KMS-11 (cell line): Measurements from ENCODE around the gene TANC1.

Experiments
- H2AFZ ChIP-seq: fragments of 200-600 bp; sonication (generic); 2 replicates; pipeline ENCODE4 v1.6.1; 2016; ENCODE audit warnings: antibody characterized with exemption, mixed run types, low read depth
- H3K27ac ChIP-seq: fragments of 200-600 bp; sonication (generic); 2 replicates; pipeline ENCODE4 v1.6.1; 2016; ENCODE audit warnings: mild to moderate bottlenecking, mixed run types
- H3K27me3 ChIP-seq: fragments of 200-600 bp; sonication (generic); 2 replicates; pipeline ENCODE4 v1.6.1; 2017; ENCODE audit warnings: mild to moderate bottlenecking, low read depth, mixed run types, moderate library complexity; ENCODE audit not compliant: insufficient read depth
- H3K36me3 ChIP-seq: fragments of 200-600 bp; sonication (generic); 2 replicates; pipeline ENCODE4 v1.6.1; 2017; ENCODE audit warnings: mild to moderate bottlenecking, mixed run types; ENCODE audit not compliant: insufficient read depth
- H3K4me1 ChIP-seq: fragments of 200-600 bp; sonication (generic); 2 replicates; pipeline ENCODE4 v1.6.1; 2016; ENCODE audit warnings: mild to moderate bottlenecking, low read depth, mixed run types; ENCODE audit not compliant: poor library complexity, severe bottlenecking
- H3K4me2 ChIP-seq: fragments of 200-600 bp; sonication (generic); 2 replicates; pipeline ENCODE4 v1.7.0; 2016; ENCODE audit warnings: mild to moderate bottlenecking, mixed run types
- H3K4me3 ChIP-seq: fragments of 200-600 bp; sonication (generic); IDR thresholded peaks from 2 replicates; pipeline ENCODE4 v1.6.1; 2017; ENCODE audit warnings: low read depth, low read length, mixed read lengths; ENCODE audit not compliant: insufficient read depth
- H3K79me2 ChIP-seq: fragments of 200-600 bp; sonication (generic); 2 replicates; pipeline ENCODE4 v1.6.1; 2016; ENCODE audit warnings: low read depth, mixed run types; ENCODE audit not compliant: insufficient read depth
- H3K9ac ChIP-seq: fragments of 200-600 bp; sonication (generic); 2 replicates; pipeline ENCODE4 v1.6.1; 2016; ENCODE audit warnings: mild to moderate bottlenecking, mixed run types
- H4K20me1 ChIP-seq: fragments of 200-600 bp; sonication (generic); 2 replicates; pipeline ENCODE4 v1.6.1; 2016; ENCODE audit warnings: mild to moderate bottlenecking, mixed run types; ENCODE audit not compliant: insufficient read depth
- TF ChIP-seq, protein P1 (sequence below): fragments of 200-600 bp; sonication (generic); conservative IDR thresholded peaks from 2 replicates; pipeline ENCODE4 v1.6.1; 2017; ENCODE audit warnings: low read depth, mild to moderate bottlenecking, antibody characterized with exemption, low read length, moderate library complexity, mixed read lengths

Gene TANC1

DNA sequence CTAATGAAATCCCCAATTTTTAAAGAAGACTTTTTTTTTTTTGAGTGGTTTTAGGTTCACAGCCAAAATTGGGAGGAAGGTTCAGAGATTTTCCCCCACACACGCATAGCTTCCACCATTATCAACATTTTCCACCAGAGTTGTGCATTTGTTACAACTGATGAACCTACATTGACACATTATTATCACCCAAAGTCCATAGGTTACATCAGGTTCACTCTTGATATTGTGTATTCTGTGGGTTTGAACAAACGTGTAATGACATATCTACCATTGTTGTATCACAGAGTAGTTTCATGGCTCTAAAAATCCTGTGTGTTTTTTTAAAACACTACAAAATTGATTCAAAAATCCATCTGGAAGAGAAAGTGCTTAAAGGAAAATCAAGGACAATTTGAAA, 101.8 kb downstream of the TANC1 start:
- Histone ChIP-seq H3K9ac (no peak overlapping the region), H3K79me2 (no peaks in the 10 kb centered on the region), H3K4me2 (no peak overlapping the region), H3K27me3 (no peaks in the 10 kb centered on the region), H3K36me3 (0 out of 2 replicates have a peak, but pooled peaks cover 3% of the 10 kb centered on the region), H3K4me1 (peaks cover 18% of the 10 kb centered on the region), H3K27ac (no peak overlapping the region), H4K20me1 (no peaks in the 10 kb centered on the region), H3K4me3 (no peak overlapping the region), H2AFZ (no peak overlapping the region)
- TF ChIP-seq, protein P1, sequence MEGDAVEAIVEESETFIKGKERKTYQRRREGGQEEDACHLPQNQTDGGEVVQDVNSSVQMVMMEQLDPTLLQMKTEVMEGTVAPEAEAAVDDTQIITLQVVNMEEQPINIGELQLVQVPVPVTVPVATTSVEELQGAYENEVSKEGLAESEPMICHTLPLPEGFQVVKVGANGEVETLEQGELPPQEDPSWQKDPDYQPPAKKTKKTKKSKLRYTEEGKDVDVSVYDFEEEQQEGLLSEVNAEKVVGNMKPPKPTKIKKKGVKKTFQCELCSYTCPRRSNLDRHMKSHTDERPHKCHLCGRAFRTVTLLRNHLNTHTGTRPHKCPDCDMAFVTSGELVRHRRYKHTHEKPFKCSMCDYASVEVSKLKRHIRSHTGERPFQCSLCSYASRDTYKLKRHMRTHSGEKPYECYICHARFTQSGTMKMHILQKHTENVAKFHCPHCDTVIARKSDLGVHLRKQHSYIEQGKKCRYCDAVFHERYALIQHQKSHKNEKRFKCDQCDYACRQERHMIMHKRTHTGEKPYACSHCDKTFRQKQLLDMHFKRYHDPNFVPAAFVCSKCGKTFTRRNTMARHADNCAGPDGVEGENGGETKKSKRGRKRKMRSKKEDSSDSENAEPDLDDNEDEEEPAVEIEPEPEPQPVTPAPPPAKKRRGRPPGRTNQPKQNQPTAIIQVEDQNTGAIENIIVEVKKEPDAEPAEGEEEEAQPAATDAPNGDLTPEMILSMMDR = no peak

DNA sequence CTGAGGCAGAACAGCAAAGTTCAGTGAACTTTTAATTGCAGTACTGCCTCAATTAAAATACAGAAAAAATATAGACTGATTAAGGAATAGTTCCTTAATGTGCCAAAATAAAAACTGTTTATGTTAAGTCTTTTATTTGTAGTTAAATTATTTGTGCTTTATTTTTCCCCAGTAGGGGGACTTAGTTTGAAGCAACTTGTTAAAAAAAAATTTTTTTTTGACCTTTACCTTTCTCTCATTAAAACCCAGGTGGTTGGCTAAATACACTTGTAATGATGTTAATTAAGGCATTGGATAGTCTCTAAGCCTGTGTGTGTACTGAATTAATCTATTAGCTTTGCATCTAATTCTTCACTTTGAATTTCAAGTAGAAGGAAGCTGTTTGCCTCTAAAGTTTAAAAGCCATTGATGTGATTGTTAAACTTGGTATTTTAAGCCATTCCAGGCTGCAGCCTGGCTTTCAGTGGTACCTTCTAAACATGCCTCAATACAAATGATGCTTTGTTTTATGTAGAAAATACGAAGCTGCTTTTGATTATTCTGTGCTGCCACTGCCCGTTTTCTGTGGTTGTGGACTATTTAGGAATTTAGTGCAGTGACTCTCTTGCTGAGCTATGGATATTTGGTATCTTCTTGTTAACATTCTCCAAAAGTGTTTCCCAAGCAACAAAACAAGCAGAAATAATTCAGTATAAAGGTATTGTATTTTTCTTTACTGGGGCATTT, 102.9 kb downstream of the TANC1 start:
- Histone ChIP-seq H3K4me1 (peaks cover 15% of the 10 kb centered on the region), H3K9ac (no peak overlapping the region), H3K4me2 (no peak overlapping the region), H3K4me3 (no peak overlapping the region), H2AFZ (no peak overlapping the region), H3K27ac (no peak overlapping the region), H4K20me1 (no peaks in the 10 kb centered on the region), H3K36me3 (0 out of 2 replicates have a peak, but pooled peaks cover 3% of the 10 kb centered on the region), H3K79me2 (no peaks in the 10 kb centered on the region), H3K27me3 (no peaks in the 10 kb centered on the region)
- TF ChIP-seq, protein P1 = no peak; the same call in 1 of the 2 replicates

DNA sequence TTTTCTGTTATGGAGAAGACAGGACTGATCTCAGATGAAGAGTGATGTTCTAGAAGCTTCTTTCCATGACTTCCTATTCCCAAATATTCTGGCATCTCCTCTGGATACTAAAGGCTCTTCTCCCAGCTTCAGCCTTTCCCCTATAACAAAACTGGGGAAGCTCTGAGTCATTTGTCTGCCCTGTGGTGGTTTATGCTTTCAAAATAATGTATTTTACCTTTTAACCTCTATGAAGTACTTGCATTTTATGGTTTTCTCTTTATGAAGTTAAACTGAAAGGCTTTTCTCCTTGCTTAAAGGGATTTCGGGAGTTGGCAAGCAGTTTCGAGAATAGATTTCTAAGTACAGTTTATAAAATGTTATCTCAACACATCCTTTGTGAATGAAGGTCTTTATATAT, 104.4 kb downstream of the TANC1 start:
- Histone ChIP-seq H3K4me1 (peaks cover 12% of the 10 kb centered on the region), H3K36me3 (0 out of 2 replicates have a peak, but pooled peaks cover 3% of the 10 kb centered on the region), H3K27me3 (no peaks in the 10 kb centered on the region), H3K4me2 (no peak overlapping the region), H3K79me2 (no peaks in the 10 kb centered on the region), H3K27ac (no peak overlapping the region), H4K20me1 (no peaks in the 10 kb centered on the region), H2AFZ (no peak overlapping the region), H3K4me3 (no peak overlapping the region), H3K9ac (no peak overlapping the region)
- TF ChIP-seq, protein P1 = no peak

DNA sequence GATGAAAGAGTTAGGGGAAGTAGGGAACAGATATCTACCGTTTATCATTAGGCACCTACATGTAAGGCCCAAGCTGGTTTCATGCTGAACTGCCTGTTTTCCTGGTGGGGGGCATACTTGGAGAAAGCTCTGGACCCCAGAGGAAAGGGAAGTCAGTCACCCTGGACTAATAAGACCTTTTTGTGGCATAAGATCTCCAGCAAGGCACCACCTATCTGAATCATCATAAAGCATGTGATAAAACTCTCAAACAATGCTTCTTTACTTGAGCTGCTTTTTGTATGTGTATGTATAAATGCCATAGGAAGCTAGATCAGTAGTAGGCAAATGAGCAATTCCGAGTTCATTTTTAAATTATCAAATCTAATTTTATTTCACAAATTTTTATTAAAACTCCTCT, 104.8 kb downstream of the TANC1 start:
- H3K4me3 ChIP-seq = no peak overlapping the region
- H3K79me2 ChIP-seq = no peaks in the 10 kb centered on the region
- 0 out of 2 replicates have a peak, but pooled peaks cover under 1% of the 10 kb centered on the region for H3K36me3 ChIP-seq
- no peak overlapping the region for H3K9ac ChIP-seq
- H2AFZ ChIP-seq = no peak overlapping the region
- no peak overlapping the region for H3K4me2 ChIP-seq
- H3K4me1 ChIP-seq = peaks cover 12% of the 10 kb centered on the region
- TF ChIP-seq, protein P1 = no peak
- no peaks in the 10 kb centered on the region for H4K20me1 ChIP-seq
- H3K27ac ChIP-seq = no peak overlapping the region
- no peaks in the 10 kb centered on the region for H3K27me3 ChIP-seq
